SK-N-SH (cell line): ENCODE data around the gene CPNE8. TPM values are rescaled to one million over a fixed set of nuclear protein-coding genes. Genes with fewer than 3 reads are reported as not detected.

Experiments used
- CTCF ChIA-PET: fragments of 300-600, 350-600 bp; formaldehyde crosslinking; extraction: SDS; loops from one replicate; lab custom pipeline; 2021; lab: Yijun Ruan, JAX
- POLR2A ChIA-PET: fragments of 350-600 bp; sonication (Branson Sonifier 250); formaldehyde crosslinking; extraction: SDS; loops from one replicate; lab custom pipeline; 2020; ENCODE audit warnings: antibody characterized with exemption, inconsistent platforms; lab: Yijun Ruan, JAX
- DNase-seq: peaks from one replicate; pipeline ENCODE4 v3.0.0; 2012
- H2AFZ ChIP-seq: fragments of 200-600 bp; sonication (generic); 2 replicates; pipeline ENCODE4 v1.8.1; 2016; ENCODE audit warnings: antibody characterized with exemption, mild to moderate bottlenecking, low read depth
- H3F3A ChIP-seq: fragments of 200-600 bp; sonication (generic); replicated peaks from 2 replicates; pipeline ENCODE3; 2016; ENCODE audit warnings: antibody characterized with exemption, mild to moderate bottlenecking; ENCODE audit not compliant: insufficient read depth
- H3K27ac ChIP-seq, 2 experiments: fragments of 200-500 bp in 1 of 2; fragments of 200-600 bp in 1 of 2; sonication (Bioruptor generic) in 1 of 2; sonication (generic), shearing (Covaris generic) in 1 of 2; 2 replicates each; pipeline versions ENCODE4 v1.5.1 to v1.6.1; 2014 to 2016; ENCODE audit warnings: low read depth in 2 of 2, inconsistent platforms in 1 of 2, low read length in 1 of 2, mild to moderate bottlenecking in 1 of 2, mixed read lengths in 1 of 2
- H3K27me3 ChIP-seq: fragments of 200-600 bp; sonication (generic), shearing (Covaris generic); 2 replicates; pipeline ENCODE4 v1.6.1; 2016; ENCODE audit warnings: mixed run types; ENCODE audit not compliant: insufficient read depth
- H3K36me3 ChIP-seq, 2 experiments: fragments of 200-500 bp in 1 of 2; fragments of 200-600 bp in 1 of 2; sonication (Bioruptor generic) in 1 of 2; sonication (generic) in 1 of 2; replicated peaks in 1 of 2; 2 replicates each; pipeline versions ENCODE3 to v1.5.1; 2014 to 2016; ENCODE audit warnings: low read length in 1 of 2, mild to moderate bottlenecking in 1 of 2; ENCODE audit not compliant: insufficient read depth in 2 of 2, control insufficient read depth in 1 of 2
- H3K4me1 ChIP-seq, 2 experiments: fragments of 200-500 bp in 1 of 2; fragments of 200-600 bp in 1 of 2; sonication (Bioruptor generic) in 1 of 2; sonication (generic), shearing (Covaris generic) in 1 of 2; 2 replicates each; pipeline versions ENCODE4 v1.5.1 to v1.6.1; 2014 to 2016; ENCODE audit warnings: low read depth in 1 of 2, low read length in 1 of 2, mixed run types in 1 of 2; ENCODE audit not compliant: insufficient read depth in 2 of 2, control insufficient read depth in 1 of 2
- H3K4me2 ChIP-seq: fragments of 200-600 bp; sonication (generic), shearing (Covaris generic); 2 replicates; pipeline ENCODE4 v1.6.1; 2017; ENCODE audit warnings: mixed run types
- H3K4me3 ChIP-seq, 2 experiments: fragments of 200-500 bp in 1 of 2; fragments of 200-600 bp in 1 of 2; sonication (Bioruptor generic) in 1 of 2; sonication (generic), shearing (Covaris generic) in 1 of 2; 2 replicates each; pipeline versions ENCODE4 v1.5.1 to v1.8.1; 2014 to 2016; ENCODE audit warnings: low read depth in 2 of 2, inconsistent platforms in 1 of 2, low read length in 1 of 2, mild to moderate bottlenecking in 1 of 2, mixed read lengths in 1 of 2, moderate library complexity in 1 of 2
- H3K79me2 ChIP-seq: fragments of 200-600 bp; sonication (generic); 2 replicates; pipeline ENCODE4 v1.8.1; 2017; ENCODE audit warnings: mild to moderate bottlenecking; ENCODE audit not compliant: insufficient read depth
- H3K9ac ChIP-seq: fragments of 200-600 bp; sonication (generic); 2 replicates; pipeline ENCODE4 v1.6.1; 2017; ENCODE audit warnings: mixed run types
- H3K9me2 ChIP-seq: fragments of 200-600 bp; sonication (generic); 2 replicates; pipeline ENCODE4 v1.6.1; 2017; ENCODE audit warnings: mixed run types
- H3K9me3 ChIP-seq: fragments of 200-600 bp; sonication (generic); 2 replicates; pipeline ENCODE4 v1.6.1; 2017; ENCODE audit warnings: mixed run types, mild to moderate bottlenecking, moderate library complexity
- H4K20me1 ChIP-seq: fragments of 200-600 bp; sonication (generic); 2 replicates; pipeline ENCODE4 v1.6.1; 2017; ENCODE audit warnings: mild to moderate bottlenecking, mixed run types; ENCODE audit not compliant: insufficient read depth
- CHD2 ChIP-seq: fragments of 150-350 bp; IDR thresholded peaks from 2 replicates; pipeline ENCODE4 v1.6.1; 2018; ENCODE audit warnings: low read length; ENCODE audit not compliant: partially characterized antibody
- EZH2phosphoT487 ChIP-seq: fragments of 200-600 bp; sonication (generic); IDR thresholded peaks from 2 replicates; pipeline ENCODE4 v1.6.1; 2017; ENCODE audit warnings: low read depth, mixed run types, mild to moderate bottlenecking, antibody characterized with exemption, moderate library complexity, borderline replicate concordance
- FOSL2 ChIP-seq: IDR thresholded peaks from 2 replicates; pipeline ENCODE4 v1.4.0; 2012; ENCODE audit warnings: low read depth, mild to moderate bottlenecking, moderate library complexity, borderline replicate concordance
- GABPA ChIP-seq: IDR thresholded peaks from 2 replicates; pipeline ENCODE4 v1.4.0; 2012; ENCODE audit warnings: low read depth, mild to moderate bottlenecking
- GATA2 ChIP-seq: sonication (generic); formaldehyde crosslinking; IDR thresholded peaks from 2 replicates; pipeline ENCODE4 v1.5.0; 2020; ENCODE audit warnings: mild to moderate bottlenecking, missing genetic modification reagents
- MXI1 ChIP-seq: IDR thresholded peaks from 2 replicates; pipeline ENCODE4 v1.6.1; 2012; ENCODE audit warnings: mild to moderate bottlenecking, low read depth, low read length, improper control_type of control experiment
- NRF1 ChIP-seq: IDR thresholded peaks from 2 replicates; pipeline ENCODE4 v1.6.1; 2012; ENCODE audit warnings: low read depth, mild to moderate bottlenecking, low read length
- SIN3A ChIP-seq: IDR thresholded peaks from 2 replicates; pipeline ENCODE4 v1.6.1; 2012; ENCODE audit warnings: low read depth, mild to moderate bottlenecking, low read length, moderate library complexity, borderline replicate concordance
- SMC3 ChIP-seq: IDR thresholded peaks from 2 replicates; pipeline ENCODE4 v1.6.1; 2012; ENCODE audit warnings: low read depth, low read length, improper control_type of control experiment
- TAF1 ChIP-seq: IDR thresholded peaks from 2 replicates; pipeline ENCODE4 v1.6.1; 2012; ENCODE audit warnings: low read depth, mild to moderate bottlenecking, low read length, moderate library complexity, borderline replicate concordance
- YY1 ChIP-seq: IDR thresholded peaks from 2 replicates; pipeline ENCODE4 v1.4.0; 2012; ENCODE audit warnings: low read depth, mild to moderate bottlenecking
- WGBS: methylation state at CpG from one replicate; pipeline ENCODE4 v1.1.6; 2017; ENCODE audit warnings: low lambda C conversion rate; 5-methylcytosine and 5-hydroxymethylcytosine counted together
- polyA plus RNA-seq, 3 experiments: library from polyadenylated mRNA; depleted of rRNA; stranded (reverse); fragments of >200 nt; gene quantifications; 2 replicates each; pipeline ENCODE4 v1.2.3, GENCODE V29; 2012
- TF ChIP-seq, protein P1 (sequence below): IDR thresholded peaks from 2 replicates; pipeline ENCODE4 v1.4.0; 2012; ENCODE audit warnings: low read depth, borderline replicate concordance
- TF ChIP-seq, protein P2 (sequence below): fragments of 200-600 bp; sonication (generic); IDR thresholded peaks from 2 replicates; pipeline ENCODE4 v1.6.1; 2017; ENCODE audit warnings: antibody characterized with exemption, mild to moderate bottlenecking, moderate library complexity
- TF ChIP-seq, protein P3 (sequence below): fragments of 150-350 bp; IDR thresholded peaks from 2 replicates; pipeline ENCODE4 v1.6.1; 2016; ENCODE audit warnings: mild to moderate bottlenecking, low read depth, low read length
- TF ChIP-seq, protein P4 (sequence below): IDR thresholded peaks from 2 replicates; pipeline ENCODE4 v1.4.0; 2012; ENCODE audit warnings: low read depth
- TF ChIP-seq, protein P5 (sequence below): IDR thresholded peaks from 2 replicates; pipeline ENCODE4 v1.6.1; 2012; ENCODE audit warnings: mild to moderate bottlenecking, low read depth, low read length, moderate library complexity

The CPNE8 gene
- polyA plus RNA-seq, 1 of the 3 experiments (the other 2 are of a cell fraction): not detected

DNA sequence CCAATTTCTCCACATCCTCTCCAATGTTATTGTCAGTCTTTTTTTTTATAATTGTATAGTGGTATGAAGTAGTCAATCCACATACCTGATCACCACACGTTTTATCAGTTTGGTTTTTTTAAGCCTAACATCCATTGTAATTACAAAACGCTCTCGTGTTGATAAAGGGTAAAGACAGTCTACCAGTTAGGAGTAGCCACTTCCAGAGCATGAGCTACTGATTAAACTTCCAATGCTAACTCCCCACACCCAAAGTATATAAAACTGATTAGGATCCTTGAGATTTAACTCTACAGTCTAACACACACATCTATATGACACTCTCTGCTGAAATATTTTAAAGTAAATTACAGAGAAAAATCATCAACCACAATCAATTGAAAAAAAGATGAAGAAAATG lies 20.7 kb downstream of the CPNE8 start:
- TF ChIP-seq, protein P1, sequence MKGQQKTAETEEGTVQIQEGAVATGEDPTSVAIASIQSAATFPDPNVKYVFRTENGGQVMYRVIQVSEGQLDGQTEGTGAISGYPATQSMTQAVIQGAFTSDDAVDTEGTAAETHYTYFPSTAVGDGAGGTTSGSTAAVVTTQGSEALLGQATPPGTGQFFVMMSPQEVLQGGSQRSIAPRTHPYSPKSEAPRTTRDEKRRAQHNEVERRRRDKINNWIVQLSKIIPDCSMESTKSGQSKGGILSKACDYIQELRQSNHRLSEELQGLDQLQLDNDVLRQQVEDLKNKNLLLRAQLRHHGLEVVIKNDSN: no peak
- no peak for TF ChIP-seq NRF1
- no peak for TF ChIP-seq EZH2phosphoT487
- TF ChIP-seq, protein P2, sequence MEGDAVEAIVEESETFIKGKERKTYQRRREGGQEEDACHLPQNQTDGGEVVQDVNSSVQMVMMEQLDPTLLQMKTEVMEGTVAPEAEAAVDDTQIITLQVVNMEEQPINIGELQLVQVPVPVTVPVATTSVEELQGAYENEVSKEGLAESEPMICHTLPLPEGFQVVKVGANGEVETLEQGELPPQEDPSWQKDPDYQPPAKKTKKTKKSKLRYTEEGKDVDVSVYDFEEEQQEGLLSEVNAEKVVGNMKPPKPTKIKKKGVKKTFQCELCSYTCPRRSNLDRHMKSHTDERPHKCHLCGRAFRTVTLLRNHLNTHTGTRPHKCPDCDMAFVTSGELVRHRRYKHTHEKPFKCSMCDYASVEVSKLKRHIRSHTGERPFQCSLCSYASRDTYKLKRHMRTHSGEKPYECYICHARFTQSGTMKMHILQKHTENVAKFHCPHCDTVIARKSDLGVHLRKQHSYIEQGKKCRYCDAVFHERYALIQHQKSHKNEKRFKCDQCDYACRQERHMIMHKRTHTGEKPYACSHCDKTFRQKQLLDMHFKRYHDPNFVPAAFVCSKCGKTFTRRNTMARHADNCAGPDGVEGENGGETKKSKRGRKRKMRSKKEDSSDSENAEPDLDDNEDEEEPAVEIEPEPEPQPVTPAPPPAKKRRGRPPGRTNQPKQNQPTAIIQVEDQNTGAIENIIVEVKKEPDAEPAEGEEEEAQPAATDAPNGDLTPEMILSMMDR: no peak
- TF ChIP-seq SMC3: no peak
- H3K4me1 ChIP-seq: no peaks in the 10 kb centered on the region; a peak in 2 of 4 replicates
- 53% methylated on average over 3 of the region's 3 CpGs for WGBS
- H3K79me2 ChIP-seq: no peaks in the 10 kb centered on the region
- H3K9me3 ChIP-seq: no peaks in the 10 kb centered on the region
- H3K9ac ChIP-seq: no peak overlapping the region
- H3F3A ChIP-seq: no peaks in the 10 kb centered on the region
- no peaks in the 10 kb centered on the region for H3K36me3 ChIP-seq
- H3K4me3 ChIP-seq: no peak overlapping the region
- ChIA-PET CTCF (interaction anchor here (1.0 to 1.1 kb wide), 2 partner anchors 22 to 192 kb away, joined by 3 to 5 read pairs; no protein-coding TSS in a partner anchor), POLR2A (no interaction called here)
- no peaks in the 10 kb centered on the region for H3K9me2 ChIP-seq
- H4K20me1 ChIP-seq: no peaks in the 10 kb centered on the region
- no peak for DNase-seq
- H3K27ac ChIP-seq: no peak overlapping the region
- no peak overlapping the region for H3K4me2 ChIP-seq
- H3K27me3 ChIP-seq: no peaks in the 10 kb centered on the region
- H2AFZ ChIP-seq: no peak overlapping the region

DNA sequence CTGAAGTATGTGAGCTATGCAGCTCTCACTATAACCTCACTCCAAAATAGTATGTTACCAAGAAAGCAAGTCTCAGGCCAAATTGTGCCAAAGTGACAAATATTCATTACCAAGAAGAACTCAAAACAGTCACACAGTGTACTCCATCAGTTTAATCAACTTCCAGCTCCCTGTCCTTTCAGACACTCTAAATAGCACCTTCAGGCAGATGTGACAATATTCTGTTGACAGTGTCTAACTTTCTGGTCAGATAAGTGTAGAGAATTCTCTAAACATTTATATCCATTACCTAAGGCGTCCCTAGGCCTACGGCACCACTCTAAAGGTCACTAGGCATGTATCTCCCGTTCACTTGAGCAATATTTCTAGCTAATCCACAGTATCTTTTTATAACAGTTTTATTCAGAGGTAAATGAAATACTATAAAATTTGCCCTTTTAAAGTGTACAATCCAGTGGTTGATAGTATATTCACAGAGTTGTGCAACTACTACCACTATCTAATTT lies 21.7 kb downstream of the CPNE8 start:
- ChIA-PET CTCF (interaction anchor here (1.1 kb wide), 1 partner anchor 23 kb away, joined by 3 read pairs; no protein-coding TSS in a partner anchor), POLR2A (no interaction called here)
- H3K9me3 ChIP-seq: no peaks in the 10 kb centered on the region
- no peaks in the 10 kb centered on the region for H3K36me3 ChIP-seq
- H3K9ac ChIP-seq: no peak overlapping the region
- H3K27me3 ChIP-seq: no peaks in the 10 kb centered on the region
- no peaks in the 10 kb centered on the region; a peak in 2 of 4 replicates for H3K4me1 ChIP-seq
- H3K9me2 ChIP-seq: no peaks in the 10 kb centered on the region
- H2AFZ ChIP-seq: no peak overlapping the region
- no peak for DNase-seq
- H3F3A ChIP-seq: no peaks in the 10 kb centered on the region
- no peak overlapping the region for H3K4me2 ChIP-seq
- H3K4me3 ChIP-seq: no peak overlapping the region
- no peak overlapping the region for H3K27ac ChIP-seq
- WGBS: 46% methylated on average over 3 of the region's 3 CpGs
- H4K20me1 ChIP-seq: no peaks in the 10 kb centered on the region
- H3K79me2 ChIP-seq: no peaks in the 10 kb centered on the region
- TF ChIP-seq MXI1 (no peak), YY1 (no peak), FOSL2 (no peak), GABPA (no peak), CHD2 (no peak), TAF1 (no peak), GATA2 (CRISPR knock-in tag) (no peak), SIN3A (no peak), NRF1 (no peak)
- TF ChIP-seq, protein P3, sequence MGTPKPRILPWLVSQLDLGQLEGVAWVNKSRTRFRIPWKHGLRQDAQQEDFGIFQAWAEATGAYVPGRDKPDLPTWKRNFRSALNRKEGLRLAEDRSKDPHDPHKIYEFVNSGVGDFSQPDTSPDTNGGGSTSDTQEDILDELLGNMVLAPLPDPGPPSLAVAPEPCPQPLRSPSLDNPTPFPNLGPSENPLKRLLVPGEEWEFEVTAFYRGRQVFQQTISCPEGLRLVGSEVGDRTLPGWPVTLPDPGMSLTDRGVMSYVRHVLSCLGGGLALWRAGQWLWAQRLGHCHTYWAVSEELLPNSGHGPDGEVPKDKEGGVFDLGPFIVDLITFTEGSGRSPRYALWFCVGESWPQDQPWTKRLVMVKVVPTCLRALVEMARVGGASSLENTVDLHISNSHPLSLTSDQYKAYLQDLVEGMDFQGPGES: no peak
- TF ChIP-seq, protein P4, sequence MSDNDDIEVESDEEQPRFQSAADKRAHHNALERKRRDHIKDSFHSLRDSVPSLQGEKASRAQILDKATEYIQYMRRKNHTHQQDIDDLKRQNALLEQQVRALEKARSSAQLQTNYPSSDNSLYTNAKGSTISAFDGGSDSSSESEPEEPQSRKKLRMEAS: no peak
- TF ChIP-seq, protein P2: no peak
- TF ChIP-seq, protein P5, sequence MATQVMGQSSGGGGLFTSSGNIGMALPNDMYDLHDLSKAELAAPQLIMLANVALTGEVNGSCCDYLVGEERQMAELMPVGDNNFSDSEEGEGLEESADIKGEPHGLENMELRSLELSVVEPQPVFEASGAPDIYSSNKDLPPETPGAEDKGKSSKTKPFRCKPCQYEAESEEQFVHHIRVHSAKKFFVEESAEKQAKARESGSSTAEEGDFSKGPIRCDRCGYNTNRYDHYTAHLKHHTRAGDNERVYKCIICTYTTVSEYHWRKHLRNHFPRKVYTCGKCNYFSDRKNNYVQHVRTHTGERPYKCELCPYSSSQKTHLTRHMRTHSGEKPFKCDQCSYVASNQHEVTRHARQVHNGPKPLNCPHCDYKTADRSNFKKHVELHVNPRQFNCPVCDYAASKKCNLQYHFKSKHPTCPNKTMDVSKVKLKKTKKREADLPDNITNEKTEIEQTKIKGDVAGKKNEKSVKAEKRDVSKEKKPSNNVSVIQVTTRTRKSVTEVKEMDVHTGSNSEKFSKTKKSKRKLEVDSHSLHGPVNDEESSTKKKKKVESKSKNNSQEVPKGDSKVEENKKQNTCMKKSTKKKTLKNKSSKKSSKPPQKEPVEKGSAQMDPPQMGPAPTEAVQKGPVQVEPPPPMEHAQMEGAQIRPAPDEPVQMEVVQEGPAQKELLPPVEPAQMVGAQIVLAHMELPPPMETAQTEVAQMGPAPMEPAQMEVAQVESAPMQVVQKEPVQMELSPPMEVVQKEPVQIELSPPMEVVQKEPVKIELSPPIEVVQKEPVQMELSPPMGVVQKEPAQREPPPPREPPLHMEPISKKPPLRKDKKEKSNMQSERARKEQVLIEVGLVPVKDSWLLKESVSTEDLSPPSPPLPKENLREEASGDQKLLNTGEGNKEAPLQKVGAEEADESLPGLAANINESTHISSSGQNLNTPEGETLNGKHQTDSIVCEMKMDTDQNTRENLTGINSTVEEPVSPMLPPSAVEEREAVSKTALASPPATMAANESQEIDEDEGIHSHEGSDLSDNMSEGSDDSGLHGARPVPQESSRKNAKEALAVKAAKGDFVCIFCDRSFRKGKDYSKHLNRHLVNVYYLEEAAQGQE: no peak
